Hair follicle dermal papilla cell (primary cell): ENCODE data around the gene FOXC1. TPM values are rescaled to one million over a fixed set of nuclear protein-coding genes. Genes with fewer than 3 reads are reported as not detected.

Experiments used
- total RNA-seq: library from RNA; depleted of rRNA; stranded (reverse); fragments of >200 nt; gene quantifications from 2 replicates; pipeline ENCODE4 v1.2.3, GENCODE V29; 2012

Gene FOXC1
- total RNA-seq = 2.1 and 2.3 TPM in 2 replicates

DNA sequence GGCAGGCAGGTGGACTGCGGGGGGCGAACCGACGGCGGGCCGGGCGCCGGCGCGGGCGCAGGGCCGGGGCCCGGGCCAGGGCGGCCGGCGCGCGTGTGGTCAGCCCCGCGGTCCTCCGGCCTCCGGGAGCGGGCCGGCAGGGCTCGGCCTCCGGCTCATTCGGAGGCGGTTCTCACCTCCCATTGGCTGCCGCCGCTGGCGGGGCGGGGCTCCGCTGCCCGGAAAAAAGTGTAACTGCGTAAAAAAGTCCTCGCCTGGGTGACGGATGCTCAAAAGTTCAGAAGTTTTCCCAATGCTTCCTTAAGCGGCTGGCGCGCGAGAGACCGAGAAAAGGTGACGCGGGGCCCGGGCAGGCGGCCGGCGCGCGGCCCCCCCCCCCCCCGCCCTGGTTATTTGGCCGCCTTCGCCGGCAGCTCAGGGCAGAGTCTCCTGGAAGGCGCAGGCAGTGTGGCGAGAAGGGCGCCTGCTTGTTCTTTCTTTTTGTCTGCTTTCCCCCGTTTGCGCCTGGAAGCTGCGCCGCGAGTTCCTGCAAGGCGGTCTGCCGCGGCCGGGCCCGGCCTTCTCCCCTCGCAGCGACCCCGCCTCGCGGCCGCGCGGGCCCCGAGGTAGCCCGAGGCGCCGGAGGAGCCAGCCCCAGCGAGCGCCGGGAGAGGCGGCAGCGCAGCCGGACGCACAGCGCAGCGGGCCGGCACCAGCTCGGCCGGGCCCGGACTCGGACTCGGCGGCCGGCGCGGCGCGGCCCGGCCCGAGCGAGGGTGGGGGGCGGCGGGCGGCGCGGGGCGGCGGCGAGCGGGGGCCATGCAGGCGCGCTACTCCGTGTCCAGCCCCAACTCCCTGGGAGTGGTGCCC lies at the start of gene FOXC1:
Gene FOXC1 (plus strand): TSS at position 268 of the 849 bp plus-strand sequence. CDS start 531 bp downstream, at position 799.

Other genes starting within 250 kb of the FOXC1 start
- gene FOXF2, start 220.3 kb upstream of the FOXC1 start, total RNA-seq = 0.24 and 0.81 TPM in 2 replicates